GM19463 (cell line): ENCODE measurements around the gene EXD3.

ENCODE experiments used
- ATAC-seq: cut with Tn5 transposase; IDR thresholded peaks from one replicate; pipeline ENCODE4 v1.9.1; 2021; ENCODE audit warnings: mild to moderate bottlenecking, moderate library complexity; ENCODE audit not compliant: unreplicated experiment

EXD3 gene

DNA sequence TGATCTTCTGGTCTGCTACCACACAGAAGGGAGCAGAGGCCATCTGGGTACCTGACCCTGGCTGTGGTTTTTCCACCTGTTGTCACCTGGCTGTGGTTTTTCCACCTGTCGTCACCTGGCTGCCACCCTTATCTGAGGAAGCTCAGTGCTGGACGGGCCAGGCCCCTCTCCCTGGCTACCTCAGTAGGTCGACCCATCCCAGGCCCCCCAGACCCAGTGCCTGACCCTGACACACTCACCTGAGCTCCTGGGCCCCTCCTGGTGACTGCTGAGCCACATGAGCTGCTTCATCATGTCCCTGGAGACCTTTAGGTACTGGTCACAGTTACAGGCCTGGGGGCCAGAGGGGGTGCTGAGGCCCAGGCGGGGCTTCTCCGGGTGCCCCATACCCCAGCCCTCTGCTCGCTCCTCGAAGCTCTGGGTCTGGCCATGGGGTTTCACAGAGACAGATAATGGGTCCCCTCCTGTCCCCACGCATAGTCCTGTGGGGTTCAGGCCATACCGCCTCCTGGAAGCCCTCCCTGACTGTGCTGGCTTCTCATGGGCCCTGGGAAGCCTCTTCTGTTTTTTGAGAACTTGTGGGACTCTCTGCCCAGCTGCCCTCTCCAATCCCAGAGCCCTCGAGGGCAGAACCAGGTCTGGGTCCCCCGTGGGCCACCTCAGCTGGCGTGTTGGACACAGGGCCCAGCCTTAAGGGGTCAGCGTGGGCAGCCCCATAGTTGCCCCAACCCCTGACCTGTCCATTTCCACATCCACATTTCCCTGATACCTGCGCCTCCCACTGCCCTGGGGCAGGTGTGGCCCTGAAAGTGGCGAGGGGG lies 113.4 kb downstream of the EXD3 start:
- no peak for ATAC-seq

DNA sequence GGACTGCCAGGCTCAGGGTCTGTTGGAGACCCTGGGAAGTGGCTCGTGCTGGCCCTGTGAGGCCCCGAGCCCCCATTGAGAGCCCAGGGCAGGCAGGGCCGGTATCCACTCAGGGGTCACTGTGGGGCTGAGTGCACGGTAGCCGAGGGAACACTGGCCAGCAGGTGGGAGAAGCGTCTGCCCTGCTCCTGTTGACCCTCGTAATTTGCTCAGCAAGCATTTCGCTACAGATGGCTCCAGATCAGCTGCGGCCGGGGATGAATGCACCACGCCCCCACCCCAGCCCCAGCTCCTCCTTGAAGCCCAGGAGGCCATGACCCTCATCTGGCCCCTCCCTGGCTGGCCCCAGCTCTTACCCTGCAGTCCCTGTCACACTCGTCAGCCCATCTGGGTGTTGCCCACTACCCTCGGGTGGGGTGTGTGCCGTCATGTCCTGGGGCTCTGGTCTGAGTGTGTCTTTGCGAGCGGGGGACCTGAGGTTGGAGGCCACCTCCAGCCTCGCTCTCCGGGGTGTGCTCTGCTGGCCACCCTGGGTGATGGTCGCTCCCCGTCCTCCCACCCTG lies 114.8 kb downstream of the EXD3 start:
- no peak for ATAC-seq

DNA sequence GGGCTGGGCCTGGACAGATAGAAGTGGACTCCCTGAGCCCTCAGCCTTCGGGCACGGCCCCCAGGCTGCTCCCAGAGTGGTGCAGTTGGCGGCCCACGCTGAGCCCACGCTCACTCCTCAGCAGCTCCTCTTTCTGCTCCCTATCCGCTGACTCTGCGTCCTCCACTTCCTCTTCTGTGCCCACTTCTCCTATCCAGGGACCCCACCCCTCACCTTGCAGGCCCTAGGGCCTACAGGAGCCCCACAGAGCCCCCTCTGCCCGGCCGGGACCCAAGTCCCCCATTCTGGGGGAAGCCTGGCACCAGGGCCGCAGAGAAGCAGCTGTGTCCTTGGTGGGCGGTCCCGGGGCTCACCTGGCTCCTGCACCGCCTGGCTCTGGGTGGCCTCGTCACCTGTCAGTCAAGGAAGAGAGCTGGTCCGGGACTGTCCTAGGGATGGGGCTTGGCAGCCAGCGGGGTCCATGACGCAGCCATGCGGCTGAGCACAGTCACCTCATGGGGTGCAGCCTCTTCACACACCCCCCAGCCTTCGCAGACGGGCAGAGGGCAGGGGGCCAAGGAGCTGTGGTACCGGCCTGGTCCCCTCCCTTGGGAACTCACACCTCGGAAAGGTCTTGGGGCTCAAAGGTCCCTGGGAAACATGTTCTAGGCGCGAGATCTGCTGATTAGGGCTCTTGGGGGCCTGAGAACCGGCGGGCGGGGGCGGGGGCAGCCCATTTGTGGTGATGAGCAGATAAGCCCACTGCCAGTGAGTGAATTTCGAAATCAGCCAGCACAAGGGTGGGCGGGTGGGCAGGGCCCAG lies 115.5 kb downstream of the EXD3 start:
- ATAC-seq, result no peak

DNA sequence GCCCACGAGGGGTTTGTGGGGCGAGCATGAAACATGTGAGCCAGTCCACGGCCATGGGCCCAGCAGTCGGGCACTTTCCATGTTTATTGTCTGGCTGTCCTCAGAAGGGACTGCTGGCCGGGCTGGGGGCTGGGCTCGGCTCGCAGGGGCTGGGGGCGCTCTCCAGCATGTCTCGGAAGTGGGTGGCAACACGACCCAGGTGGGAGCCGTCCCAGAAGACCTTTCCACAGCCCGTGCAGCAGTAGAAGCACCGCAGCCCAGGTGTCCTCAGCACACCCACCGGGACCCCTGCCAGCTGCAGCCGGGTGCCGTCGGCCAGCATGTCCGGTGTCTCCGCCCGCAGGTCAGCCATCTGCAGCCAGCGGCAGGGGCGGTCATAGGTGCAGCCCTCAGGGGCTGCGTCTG lies 116.1 kb downstream of the EXD3 start:
- no peak for ATAC-seq

DNA sequence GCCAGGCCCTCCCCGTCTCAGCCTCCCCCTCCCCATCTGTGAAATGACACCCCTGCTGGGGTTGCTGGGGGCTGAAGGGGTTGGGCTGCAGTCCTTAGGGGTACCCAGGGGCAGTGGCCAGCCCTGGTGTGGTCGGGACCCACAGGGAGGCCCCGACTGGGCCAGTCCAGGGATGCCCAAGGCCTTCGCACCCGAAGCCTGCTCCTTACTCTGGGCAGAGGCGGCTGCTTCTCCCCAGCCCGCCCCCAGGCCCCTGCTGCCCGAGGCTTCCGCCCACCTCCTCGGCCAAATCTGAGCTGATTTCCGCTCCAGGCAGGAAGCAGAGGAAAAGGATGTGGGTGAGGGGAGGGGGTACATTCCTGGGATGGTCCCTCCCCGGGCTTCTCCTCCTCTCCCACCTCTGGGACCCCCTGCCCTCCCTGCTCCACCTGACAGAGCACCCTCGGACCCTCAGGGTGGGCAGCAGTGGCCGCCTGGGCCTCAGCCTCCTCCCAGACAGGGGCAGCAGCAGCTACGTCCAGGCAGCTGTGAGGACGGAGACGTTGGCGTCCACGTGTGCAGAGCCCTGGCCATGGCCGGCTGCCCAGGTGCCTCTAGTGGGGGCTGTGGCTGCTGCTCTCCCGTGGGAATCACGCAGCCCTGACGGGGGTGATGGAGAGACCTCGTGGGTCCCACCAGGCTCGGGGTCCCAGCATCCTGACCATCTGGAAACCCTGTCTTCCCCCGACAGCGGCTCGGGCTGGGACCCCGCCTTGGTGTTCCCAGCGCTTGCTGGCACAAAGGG lies 116.7 kb downstream of the EXD3 start:
- no peak for ATAC-seq

DNA sequence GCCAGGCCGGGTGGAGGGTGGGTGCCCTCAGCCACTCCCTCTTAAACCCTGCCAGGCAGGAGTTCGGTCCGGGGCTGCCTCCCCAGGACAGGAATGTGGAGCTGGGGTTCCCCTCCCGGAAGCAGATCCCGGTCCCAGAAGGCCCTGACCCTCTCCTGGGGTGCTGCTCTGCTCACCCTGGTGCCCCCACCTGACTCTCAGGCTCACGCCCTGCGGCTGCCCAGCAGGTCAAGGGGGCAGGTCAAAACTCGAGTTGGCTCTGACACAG lies 117.2 kb downstream of the EXD3 start:
- no peak for ATAC-seq

DNA sequence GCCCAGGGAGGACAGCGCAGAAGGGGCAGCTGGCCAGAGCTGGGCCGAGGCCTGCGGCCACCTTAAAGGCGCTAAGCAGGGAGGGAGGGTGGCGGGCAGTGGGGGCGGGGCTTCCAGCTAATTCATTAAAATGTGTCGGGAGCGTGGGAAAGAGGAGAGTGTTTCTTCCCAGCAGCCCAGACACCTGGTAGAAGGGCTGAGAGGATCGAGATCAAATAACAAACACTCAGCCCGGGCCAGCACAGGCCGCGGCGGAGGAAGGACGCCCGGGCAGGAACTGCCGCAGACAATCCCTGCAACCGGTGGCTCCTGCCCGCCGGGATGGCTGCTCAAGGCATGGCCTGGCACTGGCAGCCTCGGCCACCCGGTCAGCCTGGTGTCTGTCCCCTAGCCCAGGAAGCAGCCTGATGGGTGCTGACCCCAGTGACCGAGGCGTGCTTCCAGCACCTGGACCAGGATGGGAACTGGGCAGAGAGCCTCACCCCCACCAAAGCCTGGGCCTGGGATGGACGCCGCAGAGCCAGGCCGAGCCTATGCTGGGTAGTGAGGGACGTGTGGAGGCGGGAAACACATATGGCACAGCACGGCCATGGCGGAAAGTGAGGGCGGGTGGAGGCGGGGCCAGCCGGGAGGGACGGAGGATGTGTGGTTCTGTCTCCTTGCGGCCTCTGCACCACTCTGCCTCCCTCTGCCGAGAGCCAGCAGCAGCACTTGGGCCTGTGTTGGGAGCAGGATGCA lies 117.7 kb downstream of the EXD3 start:
- ATAC-seq, result no peak

DNA sequence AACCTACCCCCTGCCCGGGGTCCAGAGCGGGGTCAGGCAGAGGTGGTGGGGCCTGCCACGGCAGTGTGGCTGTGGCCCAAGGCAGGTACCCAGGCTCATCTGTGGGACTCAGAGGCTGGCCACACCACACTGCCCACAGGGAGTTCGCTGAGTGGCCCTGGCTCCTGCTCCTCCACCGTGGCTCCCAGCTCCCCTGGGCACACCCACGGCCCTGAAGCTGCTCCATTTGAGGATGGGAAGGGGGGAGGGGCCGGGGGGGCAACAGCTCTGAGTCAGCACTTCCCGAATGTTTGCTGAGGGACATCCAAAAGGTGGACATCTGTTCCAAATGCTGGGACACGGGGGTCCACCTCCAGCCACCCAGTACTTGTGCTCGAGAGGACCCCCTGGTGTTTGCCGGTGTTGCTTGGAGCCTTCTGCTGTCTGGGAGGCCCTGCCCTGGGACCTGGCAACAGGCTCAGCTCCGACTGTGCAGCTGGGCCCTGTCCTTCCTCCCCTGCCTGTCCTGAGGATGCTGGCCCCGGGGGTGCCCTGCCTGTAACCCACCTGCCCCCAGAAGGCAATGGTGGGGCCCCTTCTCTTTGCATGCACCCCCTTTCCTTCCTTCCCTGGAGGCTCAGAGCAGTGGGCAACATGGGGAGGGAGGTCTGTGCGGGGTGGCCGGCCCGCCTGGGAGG lies 118.4 kb downstream of the EXD3 start:
- no peak for ATAC-seq

DNA sequence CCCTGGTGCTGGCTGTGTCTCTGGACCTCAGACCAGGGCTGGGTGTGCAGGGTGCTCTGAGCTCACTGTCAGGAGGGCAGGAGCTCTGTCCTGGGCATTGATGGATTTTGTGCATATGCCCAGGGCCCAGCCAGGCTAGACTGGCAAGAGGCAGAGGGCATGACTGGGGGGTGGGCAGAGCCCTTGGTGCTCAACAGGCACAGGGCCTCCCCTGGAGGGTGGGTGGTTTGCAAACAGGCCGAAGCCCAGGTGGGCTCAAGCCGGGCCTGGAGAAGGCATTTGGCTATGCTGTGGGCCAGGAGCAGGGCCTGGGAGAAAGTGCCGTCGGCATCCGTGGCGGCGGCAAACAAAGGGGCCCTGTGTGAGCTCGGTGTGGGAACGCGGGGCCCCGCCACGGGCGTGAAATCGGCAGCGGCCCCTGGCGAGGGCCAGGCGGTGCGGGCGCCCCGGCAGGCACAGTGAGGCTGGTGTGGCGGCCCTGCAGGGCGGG lies 119.0 kb downstream of the EXD3 start:
- no peak for ATAC-seq

DNA sequence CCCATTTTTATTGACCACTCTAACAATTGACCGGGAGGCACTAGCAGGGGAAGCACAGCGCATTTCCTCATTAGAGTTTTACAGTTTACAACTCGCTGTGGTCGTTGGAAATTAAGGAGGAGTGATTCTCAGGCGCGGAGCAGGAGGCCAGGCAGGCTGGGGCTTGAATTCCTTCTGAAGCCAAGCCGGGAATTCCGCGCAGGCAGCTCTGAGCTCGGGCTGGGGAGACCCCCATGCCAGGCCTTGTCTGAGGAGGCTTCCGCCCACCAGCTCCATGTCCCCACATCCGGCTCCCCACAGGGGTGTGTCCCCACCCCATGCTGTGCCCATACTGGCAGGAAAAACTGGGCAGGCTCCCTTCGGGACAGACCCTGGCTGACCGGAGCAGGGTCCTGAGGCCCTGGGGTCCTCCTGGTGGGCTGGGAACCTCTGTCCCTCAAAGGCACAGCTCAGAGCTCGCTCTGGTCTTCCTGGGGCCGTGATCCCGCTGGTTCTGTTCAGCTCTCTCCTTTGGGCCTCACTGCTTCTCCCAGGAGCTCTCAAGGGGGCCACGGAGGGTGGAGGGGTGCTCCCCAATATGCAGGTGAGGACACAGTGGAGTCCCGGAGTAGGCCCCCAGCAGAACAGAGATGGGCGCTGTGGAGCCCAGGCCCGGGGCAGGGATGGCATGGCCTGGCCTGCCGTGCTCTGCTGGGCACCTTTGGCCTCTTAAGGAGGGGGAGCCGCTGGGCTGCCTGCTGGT lies 119.6 kb downstream of the EXD3 start:
- ATAC-seq, result no peak

DNA sequence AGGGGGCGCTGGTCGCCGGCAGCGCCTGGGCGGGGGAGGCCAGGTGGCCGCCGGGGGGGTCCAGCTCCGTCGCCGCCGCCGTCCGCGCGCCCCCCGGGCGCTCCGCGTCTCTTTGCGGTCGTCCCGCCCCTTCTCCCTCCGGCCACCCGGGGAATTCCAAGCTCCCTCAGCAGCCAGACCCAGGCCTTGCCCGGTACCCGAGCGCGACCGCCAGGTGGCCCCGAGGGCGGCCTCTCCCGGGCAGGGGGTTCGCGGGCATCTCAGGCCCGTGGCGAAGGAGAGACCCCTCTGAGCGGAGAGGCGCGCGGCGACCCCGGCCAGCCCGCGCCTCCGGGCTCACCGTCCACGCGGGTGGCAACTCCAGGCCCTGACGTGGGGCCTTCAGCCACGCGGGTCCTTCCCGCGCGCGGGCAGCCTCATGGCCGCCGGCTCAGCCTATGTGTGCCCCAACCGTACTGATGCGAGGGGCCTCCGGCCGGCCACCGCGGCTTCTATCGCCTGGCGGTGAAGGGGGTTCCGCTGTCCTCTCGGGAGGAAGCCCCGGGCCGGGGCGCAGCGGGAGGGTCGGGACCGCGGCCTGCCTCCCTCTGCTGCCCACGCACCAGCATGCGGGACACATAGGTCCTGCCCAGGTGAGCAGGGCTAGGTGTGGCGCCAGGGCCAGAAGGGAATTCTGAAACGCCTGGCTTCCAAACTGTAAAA lies 120.4 kb downstream of the EXD3 start:
- peak; percentile 64 for ATAC-seq

DNA sequence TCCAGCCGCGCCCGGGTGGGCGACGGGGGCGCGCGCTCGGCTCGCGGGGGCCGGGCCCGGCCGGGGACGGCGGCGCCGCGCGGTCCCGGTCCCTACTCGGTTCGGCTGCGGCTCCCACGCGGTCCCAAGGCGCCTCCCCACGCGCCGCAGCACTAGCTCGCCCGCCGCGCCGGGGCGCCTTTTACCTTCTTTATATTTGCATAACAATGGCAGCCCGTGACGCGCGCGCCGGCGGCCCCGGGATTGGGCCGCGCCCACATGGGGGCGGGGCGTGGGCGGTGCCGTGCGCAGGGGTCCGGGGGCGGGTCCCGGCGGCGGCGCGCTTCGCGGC lies 120.9 kb downstream of the EXD3 start, which contains the start of gene NRARP:
TSS of gene NRARP (minus strand) at position 154 of the 331 bp plus-strand sequence. CDS start 343 bp downstream, outside the sequence.
- peak; percentile 74 for ATAC-seq

DNA sequence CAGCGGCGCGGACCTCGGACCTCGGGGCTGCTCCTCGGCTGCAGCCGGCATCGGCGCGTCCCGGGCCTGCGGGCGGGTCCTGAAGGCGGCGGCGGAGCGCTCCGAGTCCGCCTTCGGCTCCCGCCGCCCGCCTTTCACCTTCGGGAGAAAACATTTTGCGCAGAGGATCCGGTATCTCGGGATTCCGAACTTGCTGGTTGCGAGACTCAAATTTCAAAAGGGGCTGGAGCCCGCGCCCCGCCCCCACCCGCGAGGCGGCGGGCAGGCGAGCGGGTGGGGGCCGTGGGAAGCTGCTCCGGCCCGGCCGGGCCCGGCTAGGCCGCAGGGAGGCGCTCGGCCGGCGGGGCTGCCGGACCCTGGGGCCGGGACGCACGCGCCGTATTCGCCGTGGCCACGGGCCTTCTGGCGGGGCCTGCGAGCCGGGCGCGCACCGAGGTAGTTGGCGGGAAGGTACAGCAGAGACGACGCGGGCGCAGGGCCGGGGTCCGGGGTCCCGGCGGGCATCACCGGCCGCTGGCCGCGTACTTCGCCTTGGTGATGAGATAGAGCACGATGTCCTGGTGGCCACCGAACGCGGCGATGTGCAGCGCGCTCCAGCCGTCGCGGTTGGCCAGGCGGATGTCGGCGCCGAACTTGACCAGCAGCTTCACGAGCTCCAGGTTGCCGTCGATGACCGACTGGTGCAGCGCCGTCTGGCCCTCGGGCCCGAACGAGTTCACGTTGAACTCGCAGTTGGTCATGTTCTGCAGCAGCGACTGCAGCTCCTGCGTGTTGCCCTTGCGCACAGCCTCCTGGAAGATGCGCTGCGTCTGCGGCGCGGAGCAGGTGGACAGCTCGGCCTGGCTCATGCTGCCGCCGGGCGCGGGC lies 121.6 kb downstream of the EXD3 start:
- no peak for ATAC-seq

DNA sequence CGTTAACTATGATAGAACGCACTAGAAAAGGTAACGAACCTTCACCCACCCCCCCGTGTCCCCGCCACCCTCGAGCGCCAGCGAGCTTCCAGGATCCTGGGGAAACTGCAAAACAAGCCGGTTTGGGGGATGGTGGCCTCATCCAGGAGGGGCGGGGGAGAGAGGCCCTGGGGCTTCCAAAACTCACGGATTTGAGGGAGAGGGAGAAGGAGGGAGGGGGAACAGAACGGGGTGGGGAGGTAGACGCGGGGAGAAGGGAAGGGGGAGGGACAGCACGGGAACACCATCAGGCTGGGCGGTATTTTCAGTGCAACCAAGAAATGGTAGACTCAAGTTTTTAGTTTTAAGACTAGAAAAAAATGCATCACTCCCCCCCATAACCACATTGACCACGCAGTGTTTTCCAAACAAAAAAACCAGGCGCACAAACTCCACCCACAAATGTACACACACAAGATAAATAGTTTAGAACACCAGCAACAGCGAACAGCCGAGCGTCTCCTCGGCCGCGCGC lies 122.3 kb downstream of the EXD3 start:
- no peak for ATAC-seq

DNA sequence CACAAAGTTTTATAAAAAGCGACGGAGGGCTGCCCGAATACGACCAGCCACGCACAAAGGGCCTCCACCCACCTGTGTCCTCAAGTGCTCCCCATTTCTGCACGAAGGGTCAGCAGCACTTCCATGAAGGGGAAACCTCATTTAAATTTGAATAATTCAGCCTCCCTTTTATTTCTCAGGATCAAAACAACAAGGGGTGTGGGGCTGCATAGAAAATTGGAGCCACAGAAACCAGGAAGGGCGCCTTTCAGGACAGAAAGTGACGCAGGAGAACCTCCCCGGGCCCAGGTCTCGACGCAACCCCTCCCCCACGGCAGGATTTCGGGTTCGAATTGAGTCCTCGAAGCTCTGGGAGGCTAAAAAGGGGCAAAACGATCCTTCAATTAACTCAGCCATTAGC lies 123.0 kb downstream of the EXD3 start:
- no peak for ATAC-seq

DNA sequence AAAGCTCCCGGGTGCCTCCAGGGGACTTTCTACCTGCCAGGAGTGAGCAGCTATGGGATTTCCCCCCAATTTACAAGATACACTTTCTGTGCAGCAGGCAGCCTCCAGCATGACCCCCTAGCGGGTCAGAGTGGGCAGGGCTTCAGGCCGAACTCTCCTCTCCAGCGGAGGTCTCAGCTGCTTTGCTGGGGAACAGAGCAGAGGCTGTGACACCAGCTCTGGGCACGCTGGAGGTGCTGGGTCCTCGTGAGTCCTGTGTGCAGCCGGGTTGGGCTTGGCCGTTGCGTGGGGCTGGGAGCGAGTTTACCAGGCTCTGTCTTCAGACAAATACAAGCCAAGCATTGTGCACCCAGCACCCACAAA lies 123.8 kb downstream of the EXD3 start:
- no peak for ATAC-seq

DNA sequence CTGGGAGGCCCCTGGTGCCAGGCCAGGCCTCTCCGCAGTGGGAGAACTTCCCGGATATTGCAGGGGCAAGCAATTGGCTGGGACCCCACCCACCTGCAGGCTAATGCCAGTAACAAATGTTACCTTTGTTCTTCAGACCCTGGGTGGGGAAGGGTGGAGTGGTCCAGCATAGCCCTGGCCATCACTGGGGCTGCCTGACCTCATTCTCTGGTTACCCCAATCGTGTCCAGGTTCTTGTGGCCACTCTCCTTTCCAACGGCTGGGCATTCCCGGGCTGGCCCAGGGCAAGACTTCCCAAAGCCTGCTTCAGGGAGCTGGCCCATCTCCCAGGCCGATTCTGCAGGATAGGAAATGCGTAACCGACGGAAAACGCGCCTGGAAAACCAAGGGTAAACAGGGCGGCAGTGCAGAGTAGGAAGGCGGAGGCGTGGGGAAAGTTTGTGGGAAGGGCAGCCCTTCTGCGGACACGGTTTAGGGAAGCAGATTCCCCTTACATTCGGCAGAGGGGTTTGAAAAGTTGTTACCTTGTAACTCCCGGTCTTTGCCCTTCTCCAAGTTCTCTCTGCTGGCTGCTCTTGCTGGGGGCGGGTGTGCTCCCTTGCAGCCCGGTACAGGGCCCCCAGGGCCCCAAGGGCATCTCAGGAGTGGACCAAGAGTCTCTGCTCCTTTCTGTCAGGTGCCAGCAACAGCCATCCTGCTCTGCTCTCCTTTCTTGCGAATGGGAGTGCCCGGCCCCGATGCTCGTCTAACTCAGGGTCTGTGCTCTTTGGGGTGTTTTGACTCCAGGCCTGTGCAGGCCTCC lies 124.4 kb downstream of the EXD3 start:
- no peak for ATAC-seq
